Measurements from ENCODE around the gene C19orf67. TPM values are rescaled to one million over a fixed set of nuclear protein-coding genes. Genes with fewer than 3 reads are reported as not detected.

C19orf67 gene
- total and polyA plus RNA-seq, 2 of the 13 experiments (the other 11 are each of a cell fraction or from before 2014, with no cell fraction given): 0.11 to 0.32 TPM

DNA sequence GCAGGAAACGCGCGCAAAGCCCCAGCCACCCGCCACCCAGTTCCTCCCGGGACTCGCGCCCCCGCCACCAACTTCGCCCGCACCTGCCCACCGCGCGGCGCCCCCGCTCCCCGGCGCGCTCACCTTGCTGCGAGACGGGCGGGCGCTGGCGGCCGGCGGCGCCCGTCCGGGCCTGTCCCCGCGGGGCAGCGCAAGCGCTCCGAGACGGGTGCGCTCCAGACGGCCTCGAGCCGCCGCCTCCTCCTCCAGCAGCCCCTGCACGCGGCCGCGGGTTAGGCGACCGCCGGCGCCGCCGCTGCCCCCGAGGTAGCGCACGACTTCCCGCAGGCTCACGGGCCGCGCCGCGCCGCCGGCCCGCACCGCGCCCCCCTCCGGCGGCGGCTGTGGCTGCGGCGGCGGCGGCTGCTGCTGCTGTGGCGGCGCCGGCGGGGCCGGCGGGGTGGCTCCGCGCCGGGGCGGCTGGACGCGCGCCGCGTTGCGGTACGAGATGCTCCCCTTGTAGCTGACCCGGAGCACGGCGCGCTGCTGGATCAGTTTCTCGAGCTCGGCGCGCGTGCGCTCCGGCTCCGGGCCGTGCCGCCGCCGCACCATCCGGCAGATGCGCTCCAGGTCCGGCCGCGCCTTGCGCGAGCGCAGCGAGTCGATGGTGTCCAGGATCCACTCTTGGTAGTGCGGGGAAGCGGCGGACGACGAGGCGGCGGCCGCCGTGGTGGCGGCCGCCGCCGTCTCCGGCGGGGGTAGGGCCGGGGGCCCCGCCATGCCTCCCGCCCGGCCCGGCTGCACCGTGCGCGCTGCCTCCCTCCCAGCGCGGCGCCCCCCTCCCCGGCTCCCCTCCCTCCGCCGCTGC, 4.3 kb upstream of the C19orf67 start (continued):
- no peak for TF ChIP-seq ZNF720 (CRISPR knock-in tag; IDR thresholded peaks at IDR 0.05)
- TF ChIP-seq, protein P1, sequence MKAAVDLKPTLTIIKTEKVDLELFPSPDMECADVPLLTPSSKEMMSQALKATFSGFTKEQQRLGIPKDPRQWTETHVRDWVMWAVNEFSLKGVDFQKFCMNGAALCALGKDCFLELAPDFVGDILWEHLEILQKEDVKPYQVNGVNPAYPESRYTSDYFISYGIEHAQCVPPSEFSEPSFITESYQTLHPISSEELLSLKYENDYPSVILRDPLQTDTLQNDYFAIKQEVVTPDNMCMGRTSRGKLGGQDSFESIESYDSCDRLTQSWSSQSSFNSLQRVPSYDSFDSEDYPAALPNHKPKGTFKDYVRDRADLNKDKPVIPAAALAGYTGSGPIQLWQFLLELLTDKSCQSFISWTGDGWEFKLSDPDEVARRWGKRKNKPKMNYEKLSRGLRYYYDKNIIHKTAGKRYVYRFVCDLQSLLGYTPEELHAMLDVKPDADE (CRISPR knock-in tag; IDR thresholded peaks at IDR 0.05): no peak
- TF ChIP-seq DMAP1 (CRISPR knock-in tag; IDR thresholded peaks at IDR 0.05): no peak
- TF ChIP-seq ZNF713 (CRISPR knock-in tag; IDR thresholded peaks at IDR 0.05): no peak
- peak; percentile 86 for TF ChIP-seq ZNF777 (CRISPR knock-in tag; IDR thresholded peaks at IDR 0.05)
- no peak for TF ChIP-seq ZNF329 (CRISPR knock-in tag; IDR thresholded peaks at IDR 0.05; ENCODE audit: low read depth)
- TF ChIP-seq, protein P2, sequence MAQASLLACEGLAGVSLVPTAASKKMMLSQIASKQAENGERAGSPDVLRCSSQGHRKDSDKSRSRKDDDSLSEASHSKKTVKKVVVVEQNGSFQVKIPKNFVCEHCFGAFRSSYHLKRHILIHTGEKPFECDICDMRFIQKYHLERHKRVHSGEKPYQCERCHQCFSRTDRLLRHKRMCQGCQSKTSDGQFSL (CRISPR knock-in tag; IDR thresholded peaks at IDR 0.05): no peak
- TF ChIP-seq, protein P3, sequence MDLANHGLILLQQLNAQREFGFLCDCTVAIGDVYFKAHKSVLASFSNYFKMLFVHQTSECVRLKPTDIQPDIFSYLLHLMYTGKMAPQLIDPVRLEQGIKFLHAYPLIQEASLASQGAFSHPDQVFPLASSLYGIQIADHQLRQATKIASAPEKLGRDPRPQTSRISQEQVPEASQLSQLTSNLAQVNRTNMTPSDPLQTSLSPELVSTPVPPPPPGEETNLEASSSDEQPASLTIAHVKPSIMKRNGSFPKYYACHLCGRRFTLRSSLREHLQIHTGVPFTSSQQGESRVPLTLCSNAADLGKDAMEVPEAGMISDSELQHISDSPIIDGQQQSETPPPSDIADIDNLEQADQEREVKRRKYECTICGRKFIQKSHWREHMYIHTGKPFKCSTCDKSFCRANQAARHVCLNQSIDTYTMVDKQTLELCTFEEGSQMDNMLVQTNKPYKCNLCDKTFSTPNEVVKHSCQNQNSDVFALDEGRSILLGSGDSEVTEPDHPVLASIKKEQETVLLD (CRISPR knock-in tag; IDR thresholded peaks at IDR 0.05; ENCODE audit: low read depth): peak; percentile 26; the same call in 1 of the 2 replicates
- TF ChIP-seq NBN (conservative IDR thresholded peaks at IDR 0.05): no peak
- no peak for TF ChIP-seq CREM (IDR thresholded peaks at IDR 0.05)
- TF ChIP-seq CREM (CRISPR knock-in tag; IDR thresholded peaks at IDR 0.05): no peak
- TF ChIP-seq MED8 (CRISPR knock-in tag; IDR thresholded peaks at IDR 0.05; ENCODE audit: insufficient replicate concordance): no peak
- TF ChIP-seq, protein P4, sequence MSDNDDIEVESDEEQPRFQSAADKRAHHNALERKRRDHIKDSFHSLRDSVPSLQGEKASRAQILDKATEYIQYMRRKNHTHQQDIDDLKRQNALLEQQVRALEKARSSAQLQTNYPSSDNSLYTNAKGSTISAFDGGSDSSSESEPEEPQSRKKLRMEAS (IDR thresholded peaks at IDR 0.05): peak; percentile 42; the same call in 1 of the 2 replicates
- TF ChIP-seq ZBTB7B (CRISPR knock-in tag; IDR thresholded peaks at IDR 0.05): no peak
- TF ChIP-seq ZNF12 (CRISPR knock-in tag; IDR thresholded peaks at IDR 0.05): no peak
- peak; percentile 28; the same call in 1 of the 2 replicates for TF ChIP-seq KDM2A (CRISPR knock-in tag; IDR thresholded peaks at IDR 0.05; ENCODE audit: borderline replicate concordance, low read depth)
- TF ChIP-seq, protein P5, sequence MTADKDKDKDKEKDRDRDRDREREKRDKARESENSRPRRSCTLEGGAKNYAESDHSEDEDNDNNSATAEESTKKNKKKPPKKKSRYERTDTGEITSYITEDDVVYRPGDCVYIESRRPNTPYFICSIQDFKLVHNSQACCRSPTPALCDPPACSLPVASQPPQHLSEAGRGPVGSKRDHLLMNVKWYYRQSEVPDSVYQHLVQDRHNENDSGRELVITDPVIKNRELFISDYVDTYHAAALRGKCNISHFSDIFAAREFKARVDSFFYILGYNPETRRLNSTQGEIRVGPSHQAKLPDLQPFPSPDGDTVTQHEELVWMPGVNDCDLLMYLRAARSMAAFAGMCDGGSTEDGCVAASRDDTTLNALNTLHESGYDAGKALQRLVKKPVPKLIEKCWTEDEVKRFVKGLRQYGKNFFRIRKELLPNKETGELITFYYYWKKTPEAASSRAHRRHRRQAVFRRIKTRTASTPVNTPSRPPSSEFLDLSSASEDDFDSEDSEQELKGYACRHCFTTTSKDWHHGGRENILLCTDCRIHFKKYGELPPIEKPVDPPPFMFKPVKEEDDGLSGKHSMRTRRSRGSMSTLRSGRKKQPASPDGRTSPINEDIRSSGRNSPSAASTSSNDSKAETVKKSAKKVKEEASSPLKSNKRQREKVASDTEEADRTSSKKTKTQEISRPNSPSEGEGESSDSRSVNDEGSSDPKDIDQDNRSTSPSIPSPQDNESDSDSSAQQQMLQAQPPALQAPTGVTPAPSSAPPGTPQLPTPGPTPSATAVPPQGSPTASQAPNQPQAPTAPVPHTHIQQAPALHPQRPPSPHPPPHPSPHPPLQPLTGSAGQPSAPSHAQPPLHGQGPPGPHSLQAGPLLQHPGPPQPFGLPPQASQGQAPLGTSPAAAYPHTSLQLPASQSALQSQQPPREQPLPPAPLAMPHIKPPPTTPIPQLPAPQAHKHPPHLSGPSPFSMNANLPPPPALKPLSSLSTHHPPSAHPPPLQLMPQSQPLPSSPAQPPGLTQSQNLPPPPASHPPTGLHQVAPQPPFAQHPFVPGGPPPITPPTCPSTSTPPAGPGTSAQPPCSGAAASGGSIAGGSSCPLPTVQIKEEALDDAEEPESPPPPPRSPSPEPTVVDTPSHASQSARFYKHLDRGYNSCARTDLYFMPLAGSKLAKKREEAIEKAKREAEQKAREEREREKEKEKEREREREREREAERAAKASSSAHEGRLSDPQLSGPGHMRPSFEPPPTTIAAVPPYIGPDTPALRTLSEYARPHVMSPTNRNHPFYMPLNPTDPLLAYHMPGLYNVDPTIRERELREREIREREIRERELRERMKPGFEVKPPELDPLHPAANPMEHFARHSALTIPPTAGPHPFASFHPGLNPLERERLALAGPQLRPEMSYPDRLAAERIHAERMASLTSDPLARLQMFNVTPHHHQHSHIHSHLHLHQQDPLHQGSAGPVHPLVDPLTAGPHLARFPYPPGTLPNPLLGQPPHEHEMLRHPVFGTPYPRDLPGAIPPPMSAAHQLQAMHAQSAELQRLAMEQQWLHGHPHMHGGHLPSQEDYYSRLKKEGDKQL (CRISPR knock-in tag; IDR thresholded peaks at IDR 0.05; ENCODE audit: low read depth): no peak
- no peak for TF ChIP-seq GTF3A (CRISPR knock-in tag; conservative IDR thresholded peaks at IDR 0.05)
- TF ChIP-seq, protein P6, sequence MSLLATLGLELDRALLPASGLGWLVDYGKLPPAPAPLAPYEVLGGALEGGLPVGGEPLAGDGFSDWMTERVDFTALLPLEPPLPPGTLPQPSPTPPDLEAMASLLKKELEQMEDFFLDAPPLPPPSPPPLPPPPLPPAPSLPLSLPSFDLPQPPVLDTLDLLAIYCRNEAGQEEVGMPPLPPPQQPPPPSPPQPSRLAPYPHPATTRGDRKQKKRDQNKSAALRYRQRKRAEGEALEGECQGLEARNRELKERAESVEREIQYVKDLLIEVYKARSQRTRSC (CRISPR knock-in tag; IDR thresholded peaks at IDR 0.05; ENCODE audit: low read depth): no peak
- no peak for TF ChIP-seq ATAD3A (CRISPR knock-in tag; IDR thresholded peaks at IDR 0.05)
- no peak for TF ChIP-seq ZNF788 (CRISPR knock-in tag; IDR thresholded peaks at IDR 0.05; ENCODE audit: borderline replicate concordance)
- TF ChIP-seq ZFP1 (CRISPR knock-in tag; IDR thresholded peaks at IDR 0.05): no peak
